GM10248 (cell line): Measurements from ENCODE around the gene FCN3.

Experiments used
- CTCF ChIA-PET: fragments of 300-600 bp; sonication (Branson Sonifier 250); formaldehyde crosslinking; extraction: SDS; loops from one replicate; lab custom pipeline; 2021; ENCODE audit warnings: antibody characterized with exemption; lab: Yijun Ruan, JAX
- POLR2A ChIA-PET: fragments of 350-650 bp; sonication (Branson Sonifier 250); formaldehyde crosslinking; extraction: SDS; loops from one replicate; lab custom pipeline; 2020; ENCODE audit warnings: antibody characterized with exemption; lab: Yijun Ruan, JAX
- DNase-seq: peaks from one replicate; pipeline ENCODE4 v3.0.0; 2012; ENCODE audit errors: extremely low spot score
- CTCF ChIP-seq: IDR thresholded peaks from 2 replicates; pipeline ENCODE4 v1.5.1; 2012; ENCODE audit warnings: mild to moderate bottlenecking, low read depth; ENCODE audit errors: extremely low read depth, missing control alignments, control extremely low read depth

Gene FCN3

DNA sequence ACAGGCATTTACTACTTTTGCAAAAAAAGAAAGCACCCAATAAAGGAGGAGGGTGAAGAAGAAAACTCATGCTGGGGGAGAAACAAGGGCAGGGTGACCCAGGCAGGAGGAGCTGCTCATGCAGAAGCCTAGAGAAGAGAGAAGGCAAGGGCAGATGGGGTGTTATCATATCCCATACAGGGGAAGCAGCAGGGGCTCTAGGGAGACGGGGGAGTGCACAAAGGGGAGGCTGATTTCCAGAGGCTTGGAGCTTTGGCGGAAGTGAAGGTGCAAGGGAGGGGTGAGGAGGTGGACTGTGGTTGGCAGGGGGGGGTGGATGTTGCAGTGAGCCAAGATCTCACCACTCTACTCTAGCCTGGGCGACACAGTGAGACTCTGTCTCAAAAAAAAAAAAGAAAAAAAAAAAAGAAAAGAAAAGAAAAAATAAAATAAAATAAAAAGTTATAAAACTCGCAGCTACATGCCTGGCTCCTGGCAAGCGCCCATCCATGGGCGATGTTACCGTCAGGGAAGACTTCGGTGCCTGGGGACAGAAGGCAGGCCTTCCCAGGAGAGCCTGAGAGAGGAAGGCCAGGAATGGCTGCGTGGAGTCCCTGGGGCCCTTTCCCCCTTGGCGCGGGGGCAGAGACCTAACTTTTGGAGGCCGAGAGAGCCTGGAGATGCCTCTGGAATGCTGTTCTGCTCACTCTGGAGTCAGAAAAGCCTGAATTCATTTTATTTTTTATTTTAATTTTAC, 3.3 kb upstream of the FCN3 start:
- POLR2A ChIA-PET = no interaction called here
- CTCF ChIA-PET = interaction anchor here (0.7 to 13.1 kb wide), 4 partner anchors 10 to 80 kb away, joined by 3 to 222 read pairs (median 8); partner anchors contain the start of gene GPR3
- TF ChIP-seq CTCF = no peak
- no peak for DNase-seq

DNA sequence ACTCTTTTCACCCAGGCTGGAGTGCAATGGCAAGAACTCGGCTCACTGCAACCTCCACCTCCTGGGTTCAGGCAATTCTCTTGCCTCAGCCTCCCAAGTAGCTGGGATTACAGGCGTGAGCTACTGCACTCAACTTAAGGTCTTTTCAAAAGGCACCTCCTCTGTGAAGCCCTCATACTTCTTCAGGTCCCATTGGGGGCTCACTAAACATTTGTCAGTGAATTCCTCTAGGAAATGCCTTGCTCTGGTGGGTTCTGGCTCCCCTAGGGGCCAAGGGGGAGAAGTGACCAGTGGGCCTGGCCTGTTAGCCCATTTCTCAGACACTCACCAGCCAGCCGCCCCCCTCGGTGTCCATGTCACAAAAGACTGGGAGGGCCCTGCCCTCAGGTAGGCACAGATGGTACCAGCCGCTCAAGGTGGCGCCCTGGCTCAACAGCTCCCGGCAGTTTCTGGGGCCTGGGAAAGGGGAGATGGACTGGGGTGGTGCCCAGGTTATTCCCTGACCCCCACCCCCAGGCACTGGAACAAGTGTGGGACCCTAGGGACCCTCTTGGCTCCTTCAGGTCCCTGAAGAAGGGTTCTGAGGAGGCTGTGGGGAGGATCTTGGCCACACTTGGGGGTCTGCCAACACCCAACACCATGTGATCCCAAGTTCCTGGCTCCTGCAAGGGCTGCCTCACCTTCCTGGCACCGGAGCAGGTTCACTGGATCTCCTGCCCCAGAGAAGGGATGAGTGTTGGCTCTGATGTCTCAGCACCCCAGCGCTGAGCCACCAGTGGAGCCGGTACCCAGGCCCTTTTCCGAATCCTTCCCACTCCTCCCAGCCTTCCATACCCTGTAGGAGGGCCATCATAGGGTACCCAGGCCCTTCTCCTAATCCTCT, 1.6 kb downstream of the FCN3 start:
- ChIA-PET CTCF (interaction anchor here (1.3 to 8.2 kb wide), 5 partner anchors 9 to 41 kb away, joined by 3 to 71 read pairs (median 4); no protein-coding TSS in a partner anchor), POLR2A (interaction anchor here (0.7 kb wide), 1 partner anchor 72 kb away, joined by 4 read pairs; no protein-coding TSS in a partner anchor)
- DNase-seq = no peak
- no peak for TF ChIP-seq CTCF

DNA sequence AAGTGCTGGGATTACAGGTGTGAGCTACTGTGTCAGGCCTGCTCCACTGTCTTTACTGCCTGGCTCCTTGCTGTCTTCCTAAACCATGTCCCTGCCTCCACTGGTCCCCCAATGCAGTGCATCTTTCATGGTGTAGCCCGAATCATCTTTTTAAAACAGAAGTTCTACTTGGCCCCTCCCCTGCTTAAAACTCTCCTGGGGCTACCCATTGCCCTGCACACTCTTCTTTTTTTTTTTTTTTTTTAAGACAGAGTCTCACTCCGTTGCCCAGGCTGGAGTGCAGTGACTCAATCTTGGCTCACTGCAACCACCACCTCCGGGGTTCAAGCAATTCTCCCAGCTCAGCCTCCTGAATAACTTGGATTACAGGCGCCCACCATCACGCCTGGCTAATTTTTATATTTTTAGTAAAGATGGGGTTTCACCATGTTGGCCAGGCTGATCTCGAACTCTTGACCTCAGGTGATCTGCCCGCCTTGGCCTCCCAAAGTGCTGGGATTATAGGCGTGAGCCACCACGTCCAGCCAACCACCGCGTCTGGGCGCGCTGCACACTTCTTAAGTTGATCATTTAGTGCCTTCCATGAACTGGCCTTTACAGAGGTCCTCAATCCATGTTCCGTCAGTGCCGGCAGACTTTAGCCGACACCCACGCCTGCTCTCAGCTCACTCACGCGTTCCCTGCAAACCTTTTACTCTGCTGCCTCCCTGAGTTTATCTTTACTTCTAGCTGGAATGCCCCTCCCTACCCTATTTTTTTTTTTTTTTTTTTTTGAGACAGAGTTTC, 2.4 kb downstream of the FCN3 start:
- CTCF ChIA-PET = interaction anchor here (1.3 to 8.2 kb wide), 6 partner anchors 9 to 71 kb away, joined by 3 to 71 read pairs (median 4); no protein-coding TSS in a partner anchor
- no peak for TF ChIP-seq CTCF
- DNase-seq = no peak
- POLR2A ChIA-PET = interaction anchor here (0.7 kb wide), 1 partner anchor 71 kb away, joined by 4 read pairs; no protein-coding TSS in a partner anchor

DNA sequence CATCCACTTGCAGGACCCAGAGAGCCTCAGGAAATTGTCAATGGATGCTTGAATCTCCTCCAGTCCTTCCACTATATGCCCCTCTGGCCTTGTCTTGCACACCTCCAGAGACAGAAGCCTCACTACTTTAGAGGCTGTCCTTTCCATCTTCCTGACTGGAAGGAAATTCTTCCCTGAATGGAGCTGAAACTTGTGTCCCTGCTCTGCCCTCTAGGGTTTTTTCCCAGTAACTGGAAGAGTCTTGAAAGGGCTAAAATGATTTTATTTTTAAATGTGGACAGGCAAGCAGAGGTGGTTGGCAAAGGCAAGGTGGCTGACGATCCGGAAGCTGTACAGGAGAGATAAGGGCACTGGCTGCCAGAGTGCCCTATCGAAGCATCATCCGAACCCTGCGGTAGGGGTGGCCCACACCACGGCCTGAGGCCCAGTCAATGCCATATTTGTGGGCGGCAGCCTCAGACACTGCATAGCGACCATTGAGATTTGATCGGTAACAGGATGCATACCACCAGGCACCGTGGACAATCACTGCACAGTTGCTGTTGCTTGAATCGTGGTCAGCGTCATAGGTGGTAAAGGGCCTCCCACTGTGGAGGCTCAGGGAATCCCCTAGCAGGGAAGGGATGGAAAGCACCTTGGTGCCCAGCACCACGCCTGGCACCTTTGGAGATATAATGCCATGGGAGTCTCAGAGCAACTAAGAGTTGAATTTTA, 5.6 kb downstream of the FCN3 start:
- ChIA-PET POLR2A (no interaction called here), CTCF (interaction anchor here (0.7 to 8.2 kb wide), 8 partner anchors 12 to 73 kb away, joined by 3 to 71 read pairs (median 5); no protein-coding TSS in a partner anchor)
- TF ChIP-seq CTCF = no peak
- no peak for DNase-seq

DNA sequence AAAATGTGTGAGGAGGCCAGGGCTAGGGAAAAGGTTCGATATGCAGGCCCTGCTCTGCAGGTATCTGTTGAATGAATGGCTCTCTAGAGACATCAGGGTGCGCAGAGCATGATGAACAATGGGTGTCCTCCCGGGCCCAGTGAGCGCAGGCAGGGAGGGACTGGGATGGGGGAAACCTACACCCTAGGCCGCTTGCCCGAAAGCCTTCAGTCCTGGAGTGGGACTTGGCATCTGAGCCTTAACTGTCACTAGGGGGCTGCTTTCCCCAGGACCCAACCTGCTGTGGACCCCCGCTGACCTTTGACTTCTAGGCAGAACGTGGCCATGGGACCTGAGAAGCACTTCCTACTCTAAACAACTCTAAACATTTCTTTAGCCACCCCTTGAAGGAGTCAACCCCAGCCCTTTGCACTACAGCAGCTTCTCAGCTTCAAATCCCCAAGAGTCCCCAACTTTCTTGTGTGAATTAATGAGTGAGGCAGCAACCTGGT, 7.4 kb downstream of the FCN3 start:
- ChIA-PET POLR2A (no interaction called here), CTCF (interaction anchor here (1.1 to 8.2 kb wide), 13 partner anchors 7 to 70 kb away, joined by 3 to 71 read pairs (median 11); partner anchors contain the start of genes CD164L2, FCN3 and GPR3)
- no peak for TF ChIP-seq CTCF
- DNase-seq = no peak
